ENCODE results near the gene CDC26.

DNA sequence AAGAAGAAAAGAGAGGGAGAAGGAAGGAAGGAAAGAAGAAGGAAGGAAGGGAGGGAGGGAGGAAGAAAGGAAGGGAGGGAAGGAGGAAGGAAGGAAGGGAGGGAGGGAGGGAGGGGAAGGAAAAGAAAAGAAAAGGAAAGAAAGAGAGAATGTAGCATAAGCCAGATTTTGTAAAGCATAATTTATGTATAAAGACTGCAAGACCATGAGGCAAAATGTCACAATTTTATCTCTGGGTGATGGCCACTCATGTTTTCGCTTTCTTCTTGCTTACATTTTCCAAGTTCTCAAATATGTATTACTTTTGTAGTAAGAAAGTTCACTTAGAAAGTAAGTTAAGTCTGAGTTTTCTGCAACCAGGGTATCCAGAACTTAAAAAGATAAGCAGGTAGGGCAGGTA lies 31.2 kb upstream of the CDC26 start:
- no peak for TF ChIP-seq POLR2AphosphoS5 (IDR thresholded peaks at IDR 0.05)
- TF ChIP-seq, protein P1, sequence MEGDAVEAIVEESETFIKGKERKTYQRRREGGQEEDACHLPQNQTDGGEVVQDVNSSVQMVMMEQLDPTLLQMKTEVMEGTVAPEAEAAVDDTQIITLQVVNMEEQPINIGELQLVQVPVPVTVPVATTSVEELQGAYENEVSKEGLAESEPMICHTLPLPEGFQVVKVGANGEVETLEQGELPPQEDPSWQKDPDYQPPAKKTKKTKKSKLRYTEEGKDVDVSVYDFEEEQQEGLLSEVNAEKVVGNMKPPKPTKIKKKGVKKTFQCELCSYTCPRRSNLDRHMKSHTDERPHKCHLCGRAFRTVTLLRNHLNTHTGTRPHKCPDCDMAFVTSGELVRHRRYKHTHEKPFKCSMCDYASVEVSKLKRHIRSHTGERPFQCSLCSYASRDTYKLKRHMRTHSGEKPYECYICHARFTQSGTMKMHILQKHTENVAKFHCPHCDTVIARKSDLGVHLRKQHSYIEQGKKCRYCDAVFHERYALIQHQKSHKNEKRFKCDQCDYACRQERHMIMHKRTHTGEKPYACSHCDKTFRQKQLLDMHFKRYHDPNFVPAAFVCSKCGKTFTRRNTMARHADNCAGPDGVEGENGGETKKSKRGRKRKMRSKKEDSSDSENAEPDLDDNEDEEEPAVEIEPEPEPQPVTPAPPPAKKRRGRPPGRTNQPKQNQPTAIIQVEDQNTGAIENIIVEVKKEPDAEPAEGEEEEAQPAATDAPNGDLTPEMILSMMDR (IDR thresholded peaks at IDR 0.05 in 8 of 11, conservative IDR thresholded peaks at IDR 0.05 in 3 of 11), result no peak
